GM21825 (cell line): Measurements from ENCODE around the gene LHX3.

Experiments used
- ATAC-seq: cut with Tn5 transposase; IDR thresholded peaks from one replicate; pipeline ENCODE4 v1.9.1; 2021; ENCODE audit warnings: mild to moderate bottlenecking, moderate library complexity; ENCODE audit not compliant: unreplicated experiment

LHX3 gene

GRCh38 chr9:136209786-136210185, 4.9 kb upstream of the LHX3 start:
- no peak for ATAC-seq

GRCh38 chr9:136209232-136209631, 4.3 kb upstream of the LHX3 start:
- ATAC-seq = no peak

GRCh38 chr9:136208675-136209074, 3.7 kb upstream of the LHX3 start:
- no peak for ATAC-seq

GRCh38 chr9:136207616-136208015, 2.7 kb upstream of the LHX3 start:
- ATAC-seq = no peak

GRCh38 chr9:136206602-136207275, 1.8 kb upstream of the LHX3 start:
- no peak for ATAC-seq

- no peak for ATAC-seq
Measured at GRCh38 chr9:136205707-136205992, 722 bp upstream of the LHX3 start.

GRCh38 chr9:136204145-136204805, 653 bp downstream of the LHX3 start:
- no peak for ATAC-seq

GRCh38 chr9:136203408-136204144, 1.4 kb downstream of the LHX3 start:
- ATAC-seq = no peak

- no peak for ATAC-seq
Measured at GRCh38 chr9:136202454-136203407, 2.2 kb downstream of the LHX3 start.

GRCh38 chr9:136201609-136202453, 3.1 kb downstream of the LHX3 start:
- no peak for ATAC-seq

- ATAC-seq = no peak
Measured at GRCh38 chr9:136201174-136201573, 3.8 kb downstream of the LHX3 start.

- ATAC-seq = no peak
Measured at GRCh38 chr9:136200424-136200823, 4.5 kb downstream of the LHX3 start.

- no peak for ATAC-seq
Measured at GRCh38 chr9:136199391-136200288, 5.3 kb downstream of the LHX3 start.

- no peak for ATAC-seq
Measured at GRCh38 chr9:136198605-136199083, 6.3 kb downstream of the LHX3 start.

GRCh38 chr9:136197930-136198604, 6.9 kb downstream of the LHX3 start:
- ATAC-seq = no peak

GRCh38 chr9:136197084-136197875, 7.6 kb downstream of the LHX3 start:
- ATAC-seq = no peak

GRCh38 chr9:136196404-136197083, 8.4 kb downstream of the LHX3 start:
- ATAC-seq = no peak
